B cell (primary cell): ENCODE data around the gene RALB.

Experiments
- EZH2 ChIP-seq: IDR thresholded peaks from 2 replicates; pipeline ENCODE4 v1.6.1; 2012; ENCODE audit warnings: borderline replicate concordance, low read depth, mild to moderate bottlenecking, moderate library complexity, low read length; ENCODE audit not compliant: insufficient read depth, poor library complexity, severe bottlenecking
- TF ChIP-seq, protein P1 (sequence below): fragments of 200-600 bp; IDR thresholded peaks from one replicate; pipeline ENCODE4 v1.8.0; 2022; ENCODE audit warnings: antibody characterized with exemption, mild to moderate bottlenecking

- TF ChIP-seq, protein P1, sequence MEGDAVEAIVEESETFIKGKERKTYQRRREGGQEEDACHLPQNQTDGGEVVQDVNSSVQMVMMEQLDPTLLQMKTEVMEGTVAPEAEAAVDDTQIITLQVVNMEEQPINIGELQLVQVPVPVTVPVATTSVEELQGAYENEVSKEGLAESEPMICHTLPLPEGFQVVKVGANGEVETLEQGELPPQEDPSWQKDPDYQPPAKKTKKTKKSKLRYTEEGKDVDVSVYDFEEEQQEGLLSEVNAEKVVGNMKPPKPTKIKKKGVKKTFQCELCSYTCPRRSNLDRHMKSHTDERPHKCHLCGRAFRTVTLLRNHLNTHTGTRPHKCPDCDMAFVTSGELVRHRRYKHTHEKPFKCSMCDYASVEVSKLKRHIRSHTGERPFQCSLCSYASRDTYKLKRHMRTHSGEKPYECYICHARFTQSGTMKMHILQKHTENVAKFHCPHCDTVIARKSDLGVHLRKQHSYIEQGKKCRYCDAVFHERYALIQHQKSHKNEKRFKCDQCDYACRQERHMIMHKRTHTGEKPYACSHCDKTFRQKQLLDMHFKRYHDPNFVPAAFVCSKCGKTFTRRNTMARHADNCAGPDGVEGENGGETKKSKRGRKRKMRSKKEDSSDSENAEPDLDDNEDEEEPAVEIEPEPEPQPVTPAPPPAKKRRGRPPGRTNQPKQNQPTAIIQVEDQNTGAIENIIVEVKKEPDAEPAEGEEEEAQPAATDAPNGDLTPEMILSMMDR, result no peak
- no peak for TF ChIP-seq EZH2
These were observed 27.1 kb downstream of the RALB start for GRCh38 chr2:120279708-120280107.
